NCI-H460 (cell line): ENCODE data around the gene LIPG. TPM values are rescaled to one million over a fixed set of nuclear protein-coding genes. Genes with fewer than 3 reads are reported as not detected.
"Not testable (repeated sequence)": the region's sequence is repeated elsewhere in the genome, so short reads cannot be mapped to it uniquely, and the experiment has no call there.

Source experiments
- DNase-seq: peaks from one replicate; pipeline ENCODE4 v3.0.0-alpha.2; 2016; ENCODE audit warnings: low read depth; ENCODE audit errors: extremely low read depth
- total RNA-seq: library from RNA; depleted of rRNA; stranded (reverse); fragments of >200 nt; shearing (Covaris generic); gene quantifications from 2 replicates; pipeline ENCODE4 v1.2.3, GENCODE V29; 2014

The LIPG gene
- total RNA-seq, 1 experiment from 2014 or later, result 1.9 TPM

- no peak for DNase-seq
These were observed 9.0 kb downstream of the LIPG start for GRCh38 chr18:49570836-49571235.

GRCh38 chr18:49572611-49573345 is 10.9 kb downstream of the LIPG start:
- DNase-seq, result no peak

- no peak for DNase-seq
These were observed 12.0 kb downstream of the LIPG start for GRCh38 chr18:49573835-49574234.

GRCh38 chr18:49579041-49579440 is 17.2 kb downstream of the LIPG start:
- DNase-seq, result not testable (repeated sequence)

GRCh38 chr18:49579583-49579982 is 17.7 kb downstream of the LIPG start:
- DNase-seq, result not testable (repeated sequence)

- DNase-seq, result no peak
These were observed 18.4 kb downstream of the LIPG start for GRCh38 chr18:49580279-49580678.

- DNase-seq, result no peak
These were observed 19.5 kb downstream of the LIPG start for GRCh38 chr18:49581371-49581770.

GRCh38 chr18:49582579-49582978 is 20.7 kb downstream of the LIPG start:
- peak; percentile 14 for DNase-seq

- DNase-seq, result no peak
These were observed 22.5 kb downstream of the LIPG start for GRCh38 chr18:49584394-49584793.

GRCh38 chr18:49584951-49585350 is 23.1 kb downstream of the LIPG start:
- not testable (repeated sequence) for DNase-seq

GRCh38 chr18:49585781-49586663 is 24.2 kb downstream of the LIPG start:
- no peak for DNase-seq

GRCh38 chr18:49588171-49588570 is 26.3 kb downstream of the LIPG start:
- DNase-seq, result no peak

- DNase-seq, result no peak
These were observed 27.1 kb downstream of the LIPG start for GRCh38 chr18:49588971-49589370.

- DNase-seq, result no peak
These were observed 28.8 kb downstream of the LIPG start for GRCh38 chr18:49590608-49591007.

- no peak for DNase-seq
These were observed 29.4 kb downstream of the LIPG start for GRCh38 chr18:49591271-49591670.

- no peak for DNase-seq
These were observed 29.9 kb downstream of the LIPG start for GRCh38 chr18:49591775-49592174.

- DNase-seq, result no peak
These were observed 34.8 kb downstream of the LIPG start for GRCh38 chr18:49596687-49597086.

GRCh38 chr18:49597157-49597931 is 35.5 kb downstream of the LIPG start:
- DNase-seq, result no peak

GRCh38 chr18:49601211-49601610 is 39.4 kb downstream of the LIPG start:
- no peak for DNase-seq

- DNase-seq, result no peak
These were observed 46.8 kb downstream of the LIPG start for GRCh38 chr18:49608366-49609255.
